Activated CD8-positive, alpha-beta memory T cell treated with anti-CD3 and anti-CD28 coated beads, Interleukin-2, amount 10 ng/mL, durations not matched to agents 7 days and 5 days (primary cell): Measurements from ENCODE around the gene DNAJB12. TPM values are rescaled to one million over a fixed set of nuclear protein-coding genes. Genes with fewer than 3 reads are reported as not detected.
A peak's percentile ranks its signal among the peaks of the same experiment; 100 is the strongest.
"Not testable (repeated sequence)": the region's sequence is repeated elsewhere in the genome, so short reads cannot be mapped to it uniquely, and the experiment has no call there.

Experiments
- ATAC-seq: fragments of 150-1000 bp; cut with Tn5 transposase; one replicate; pipeline ENCODE4 v1.10.0; 2021; ENCODE audit warnings: moderate library complexity
- CTCF ChIA-PET: fragments of 350-600 bp; sonication (Branson Sonifier 250); formaldehyde crosslinking; loops from one replicate; lab custom pipeline; 2021; ENCODE audit warnings: antibody characterized with exemption; lab: Charles Lee
- DNase-seq: peaks from one replicate; pipeline ENCODE4 v3.0.0-alpha.2; 2020
- H3K27ac Mint-ChIP-seq: one replicate; pipeline ENCODE4 v1.8.0; 2021; ENCODE audit warnings: mild to moderate bottlenecking, mixed read lengths
- H3K27me3 Mint-ChIP-seq: one replicate; pipeline ENCODE4 v1.8.0; 2021; ENCODE audit warnings: mixed read lengths
- H3K36me3 Mint-ChIP-seq: one replicate; pipeline ENCODE4 v1.8.0; 2021; ENCODE audit warnings: mild to moderate bottlenecking, mixed read lengths
- H3K4me1 Mint-ChIP-seq: one replicate; pipeline ENCODE4 v1.8.0; 2021; ENCODE audit warnings: mixed read lengths
- H3K4me3 Mint-ChIP-seq: one replicate; pipeline ENCODE4 v1.8.0; 2021; ENCODE audit warnings: mild to moderate bottlenecking, moderate library complexity, mixed read lengths
- H3K9me3 Mint-ChIP-seq: one replicate; pipeline ENCODE4 v1.8.0; 2022; ENCODE audit warnings: low read depth, mixed read lengths
- total RNA-seq, 2 experiments: library from RNA; stranded (reverse); gene quantifications; one replicate each; pipeline ENCODE4 v1.2.3, GENCODE V29; 2021

Gene DNAJB12
- total RNA-seq, 2 experiments from 2014 or later = 25.5 to 31.4 TPM

DNA sequence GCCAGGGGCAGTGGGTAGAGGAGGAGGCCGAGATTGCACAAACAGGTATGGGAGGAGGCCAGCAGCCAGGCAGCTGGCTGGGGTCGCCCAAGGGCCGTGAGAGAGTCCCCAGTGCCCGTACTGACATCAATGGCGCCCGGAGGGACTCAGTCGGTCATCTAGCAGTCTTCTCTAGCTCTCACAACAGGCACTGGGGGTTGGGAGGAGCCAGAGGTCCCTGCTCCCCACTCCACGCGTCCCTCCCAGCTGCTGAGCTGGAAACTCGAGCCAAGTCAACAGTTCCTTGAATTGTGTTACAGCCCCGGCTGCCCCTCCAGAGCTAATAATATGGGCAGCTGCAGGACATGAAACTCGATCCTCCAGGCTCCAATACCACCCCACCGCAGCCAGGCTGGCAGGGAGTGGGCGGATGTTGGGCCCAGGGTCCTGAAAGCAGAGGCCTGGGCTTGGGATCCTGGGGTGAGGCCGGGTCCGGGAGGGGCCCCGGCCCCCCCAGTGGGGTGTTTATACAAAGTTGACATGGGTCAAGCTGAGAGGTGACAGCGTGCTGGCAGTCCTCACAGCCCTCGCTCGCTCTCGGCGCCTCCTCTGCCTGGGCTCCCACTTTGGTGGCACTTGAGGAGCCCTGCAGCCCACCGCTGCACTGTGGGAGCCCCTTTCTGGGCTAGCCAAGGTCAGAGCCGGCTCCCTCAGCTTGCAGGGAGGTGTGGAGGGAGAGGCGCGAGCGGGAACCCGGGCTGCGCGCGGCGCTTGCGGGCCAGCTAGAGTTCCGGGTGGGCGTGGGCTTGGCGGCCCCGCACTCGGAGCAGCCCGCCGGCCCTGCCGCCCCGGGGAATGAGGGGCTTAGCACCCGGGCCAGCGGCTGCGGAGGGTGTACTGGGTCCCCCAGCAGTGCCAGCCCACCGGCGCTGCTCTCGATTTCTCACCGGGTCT is 29.2 kb downstream of the DNAJB12 start:
- not testable (repeated sequence) for H3K4me3 Mint-ChIP-seq, ATAC-seq, H3K27me3 Mint-ChIP-seq, H3K36me3 Mint-ChIP-seq, DNase-seq, H3K9me3 Mint-ChIP-seq
- CTCF ChIA-PET = interaction anchor here (1.0 to 12.6 kb wide), 11 partner anchors 7 to 429 kb away, joined by 3 to 98 read pairs (median 6); partner anchors contain the start of gene DDIT4
- peak overlapping the region; percentile 49 for H3K27ac Mint-ChIP-seq
- H3K4me1 Mint-ChIP-seq = peaks cover 80% of the 10 kb centered on the region

DNA sequence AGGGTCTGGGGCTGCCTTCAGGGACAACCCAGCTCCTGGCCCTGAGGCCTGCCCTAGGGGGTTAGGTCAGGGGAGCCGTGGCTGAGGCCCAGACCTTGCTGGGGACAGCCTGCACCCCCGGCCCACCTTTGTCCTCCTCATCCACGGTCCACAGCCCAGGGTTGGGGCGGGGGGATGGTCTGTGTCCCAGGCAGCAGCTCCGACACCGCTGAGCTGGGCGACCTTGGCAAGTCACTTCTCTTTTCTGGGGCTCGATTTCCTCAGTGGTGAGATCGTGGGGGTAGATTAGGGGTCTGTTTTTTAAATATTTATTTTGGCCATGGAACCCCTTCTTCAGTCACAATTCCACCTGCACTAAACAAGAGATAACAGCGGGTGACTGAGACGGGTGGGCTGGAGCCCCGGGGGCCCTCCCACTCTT is 30.9 kb downstream of the DNAJB12 start:
- no peaks in the 10 kb centered on the region for H3K9me3 Mint-ChIP-seq
- ATAC-seq (no peak), DNase-seq (no peak)
- peak overlapping the region; percentile 100 for H3K27ac Mint-ChIP-seq
- H3K4me3 Mint-ChIP-seq = no peak overlapping the region
- H3K36me3 Mint-ChIP-seq = peaks cover 9% of the 10 kb centered on the region
- CTCF ChIA-PET = interaction anchor here (1.8 to 10.8 kb wide), 3 partner anchors 8 to 49 kb away, joined by 3 to 98 read pairs (median 6); no protein-coding TSS in a partner anchor
- H3K27me3 Mint-ChIP-seq = no peaks in the 10 kb centered on the region
- peaks cover 74% of the 10 kb centered on the region for H3K4me1 Mint-ChIP-seq

DNA sequence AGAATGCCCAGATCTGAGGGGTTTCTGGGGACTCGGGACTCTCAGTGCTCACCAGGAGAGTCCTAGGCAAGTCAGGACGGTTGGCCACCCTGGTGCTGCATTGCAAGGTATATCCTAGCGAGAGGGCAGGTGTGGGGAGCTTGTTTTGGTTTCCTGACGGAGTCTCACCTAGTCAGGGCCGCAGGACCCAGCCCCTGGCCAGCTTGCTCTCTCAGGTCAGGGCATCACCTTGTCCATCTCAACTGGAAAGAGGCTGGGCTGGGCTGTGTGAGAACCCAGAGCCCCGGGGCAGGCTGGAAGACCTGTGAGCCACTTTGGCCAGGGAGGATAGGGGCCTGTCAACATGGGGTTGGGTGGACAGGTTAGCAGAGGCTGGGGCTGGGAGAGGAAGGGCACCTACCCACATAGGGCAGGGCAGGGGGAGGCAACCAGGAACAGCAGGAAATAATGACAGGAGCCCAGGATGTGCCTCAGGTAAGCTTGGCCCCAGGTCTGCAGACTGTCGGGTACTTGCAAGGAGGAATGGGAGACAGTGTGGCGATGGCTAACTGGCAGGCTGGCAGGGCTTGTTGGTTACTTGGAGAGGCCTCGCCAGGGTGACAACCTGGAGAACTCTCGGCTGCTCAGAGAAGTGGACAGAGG is 31.5 kb downstream of the DNAJB12 start:
- H3K4me1 Mint-ChIP-seq = peaks cover 74% of the 10 kb centered on the region
- H3K9me3 Mint-ChIP-seq = no peaks in the 10 kb centered on the region
- H3K27ac Mint-ChIP-seq = peak overlapping the region; percentile 100
- H3K36me3 Mint-ChIP-seq = peaks cover 12% of the 10 kb centered on the region
- H3K4me3 Mint-ChIP-seq = no peak overlapping the region
- CTCF ChIA-PET = interaction anchor here (1.8 to 10.8 kb wide), 3 partner anchors 9 to 48 kb away, joined by 3 to 98 read pairs (median 6); no protein-coding TSS in a partner anchor
- ATAC-seq (no peak), DNase-seq (no peak)
- no peaks in the 10 kb centered on the region for H3K27me3 Mint-ChIP-seq

DNA sequence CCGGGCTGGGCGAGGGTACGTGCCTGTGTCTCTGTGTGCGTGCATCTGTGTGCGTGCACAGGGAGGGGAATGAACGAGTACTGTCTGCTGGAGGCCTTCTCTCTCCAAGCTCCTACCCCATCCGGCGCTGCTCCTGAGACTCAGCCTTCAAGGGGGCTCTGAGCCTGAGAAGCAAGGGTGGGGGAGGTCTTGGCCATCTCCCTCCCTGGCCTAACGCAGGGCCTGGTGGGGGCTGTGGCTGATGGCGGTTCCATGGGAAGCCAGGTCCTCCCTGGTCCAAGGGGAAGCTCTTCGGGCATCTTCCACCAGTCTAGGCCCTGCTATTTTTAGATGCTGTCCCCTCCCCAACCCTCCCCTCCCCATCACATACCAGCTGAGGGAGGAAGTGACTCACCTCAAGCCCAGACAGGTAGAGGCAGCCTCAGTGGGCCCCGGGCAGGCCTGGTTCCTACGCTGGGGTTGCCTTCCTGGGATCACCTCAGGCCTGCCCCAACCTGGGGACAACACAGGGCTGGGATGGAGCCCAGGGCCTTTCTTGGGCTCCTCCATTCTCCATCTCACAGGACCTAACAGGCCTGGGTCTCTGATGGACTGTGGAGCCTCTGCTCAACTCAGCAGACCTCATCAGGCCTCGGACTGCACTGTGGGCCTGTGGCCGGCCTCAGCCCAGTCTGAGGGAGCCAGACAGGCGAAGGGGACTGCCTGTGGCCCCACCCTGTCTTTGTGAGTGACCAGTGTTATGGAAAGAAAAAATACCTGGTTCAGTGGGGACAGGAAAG is 32.2 kb downstream of the DNAJB12 start:
- Mint-ChIP-seq H3K36me3 (peaks cover 10% of the 10 kb centered on the region), H3K27ac (peak overlapping the region; percentile 100), H3K27me3 (no peaks in the 10 kb centered on the region), H3K4me3 (no peak overlapping the region), H3K9me3 (no peaks in the 10 kb centered on the region), H3K4me1 (peaks cover 71% of the 10 kb centered on the region)
- CTCF ChIA-PET = interaction anchor here (1.4 to 10.8 kb wide), 6 partner anchors 10 to 100 kb away, joined by 3 to 98 read pairs (median 5); no protein-coding TSS in a partner anchor
- ATAC-seq (no peak), DNase-seq (peak; percentile 60)

GRCh38 chr10:72322030-72322279 is 32.8 kb downstream of the DNAJB12 start:
- Mint-ChIP-seq H3K27ac (peak overlapping the region; percentile 100), H3K36me3 (peaks cover 12% of the 10 kb centered on the region), H3K9me3 (no peaks in the 10 kb centered on the region), H3K27me3 (no peaks in the 10 kb centered on the region), H3K4me1 (peaks cover 75% of the 10 kb centered on the region), H3K4me3 (no peak overlapping the region)
- CTCF ChIA-PET = interaction anchor here (1.4 to 10.8 kb wide), 7 partner anchors 10 to 99 kb away, joined by 3 to 98 read pairs (median 6); no protein-coding TSS in a partner anchor
- no peak for ATAC-seq
- DNase-seq = no peak

DNA sequence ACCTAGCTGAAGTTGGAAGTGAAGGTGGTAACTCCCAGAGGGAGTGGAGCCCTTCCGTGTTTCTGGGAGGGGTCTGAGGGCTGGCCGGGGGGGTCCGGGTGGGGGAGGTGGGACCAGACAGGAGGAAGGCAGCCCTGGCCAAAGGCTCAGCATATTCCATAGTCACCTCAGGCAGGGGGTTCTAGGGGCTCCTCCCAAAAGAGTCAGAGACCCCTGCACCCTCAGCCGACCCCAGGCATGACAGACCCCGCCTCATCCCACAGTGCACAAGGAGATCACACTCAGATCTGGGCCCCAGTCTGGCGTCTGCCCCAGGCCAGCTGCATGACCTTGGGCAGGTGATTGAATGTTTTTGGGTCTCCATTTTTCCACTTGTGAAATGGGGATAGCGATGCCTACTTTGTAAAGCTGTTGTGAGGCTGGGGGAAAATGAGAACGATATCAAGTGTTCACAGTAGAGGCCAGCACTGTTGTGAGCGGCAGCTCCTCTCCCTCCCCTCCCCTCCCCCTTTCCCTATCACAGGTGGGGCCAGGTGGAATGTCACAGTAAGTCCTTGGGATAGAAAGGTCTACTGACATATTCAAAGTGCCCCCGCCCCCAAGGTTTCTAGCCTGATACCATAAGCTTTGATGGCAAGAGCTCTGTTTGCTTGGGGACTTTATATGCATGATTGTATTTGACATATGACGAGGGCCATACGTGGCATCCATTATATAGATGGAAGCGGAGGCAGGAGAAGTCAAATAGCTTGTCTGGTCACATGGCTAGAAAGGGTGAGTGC is 33.3 kb downstream of the DNAJB12 start:
- ATAC-seq = no peak

GRCh38 chr10:72320676-72321247 is 34.0 kb downstream of the DNAJB12 start:
- peak; percentile 40 for ATAC-seq
- peaks cover 78% of the 10 kb centered on the region for H3K4me1 Mint-ChIP-seq
- CTCF ChIA-PET = interaction anchor here (0.6 to 10.8 kb wide), 14 partner anchors 11 to 233 kb away, joined by 3 to 98 read pairs (median 3); no protein-coding TSS in a partner anchor
- H3K27ac Mint-ChIP-seq = peak overlapping the region; percentile 100
- peaks cover 10% of the 10 kb centered on the region for H3K36me3 Mint-ChIP-seq
- H3K27me3 Mint-ChIP-seq = no peaks in the 10 kb centered on the region
- H3K9me3 Mint-ChIP-seq = no peaks in the 10 kb centered on the region
- peak; percentile 79 for DNase-seq
- peak overlapping the region; percentile 66 for H3K4me3 Mint-ChIP-seq

More for the DNA sequence above, 33.3 kb downstream of the DNAJB12 start:
- CTCF ChIA-PET = interaction anchor here (0.8 to 10.8 kb wide), 14 partner anchors 11 to 234 kb away, joined by 3 to 98 read pairs (median 3); no protein-coding TSS in a partner anchor
- no peak overlapping the region for H3K4me3 Mint-ChIP-seq
- no peak for DNase-seq
- peak overlapping the region; percentile 100 for H3K27ac Mint-ChIP-seq
- no peaks in the 10 kb centered on the region for H3K9me3 Mint-ChIP-seq
- no peaks in the 10 kb centered on the region for H3K27me3 Mint-ChIP-seq
- peaks cover 73% of the 10 kb centered on the region for H3K4me1 Mint-ChIP-seq
- H3K36me3 Mint-ChIP-seq = peaks cover 8% of the 10 kb centered on the region

DNA sequence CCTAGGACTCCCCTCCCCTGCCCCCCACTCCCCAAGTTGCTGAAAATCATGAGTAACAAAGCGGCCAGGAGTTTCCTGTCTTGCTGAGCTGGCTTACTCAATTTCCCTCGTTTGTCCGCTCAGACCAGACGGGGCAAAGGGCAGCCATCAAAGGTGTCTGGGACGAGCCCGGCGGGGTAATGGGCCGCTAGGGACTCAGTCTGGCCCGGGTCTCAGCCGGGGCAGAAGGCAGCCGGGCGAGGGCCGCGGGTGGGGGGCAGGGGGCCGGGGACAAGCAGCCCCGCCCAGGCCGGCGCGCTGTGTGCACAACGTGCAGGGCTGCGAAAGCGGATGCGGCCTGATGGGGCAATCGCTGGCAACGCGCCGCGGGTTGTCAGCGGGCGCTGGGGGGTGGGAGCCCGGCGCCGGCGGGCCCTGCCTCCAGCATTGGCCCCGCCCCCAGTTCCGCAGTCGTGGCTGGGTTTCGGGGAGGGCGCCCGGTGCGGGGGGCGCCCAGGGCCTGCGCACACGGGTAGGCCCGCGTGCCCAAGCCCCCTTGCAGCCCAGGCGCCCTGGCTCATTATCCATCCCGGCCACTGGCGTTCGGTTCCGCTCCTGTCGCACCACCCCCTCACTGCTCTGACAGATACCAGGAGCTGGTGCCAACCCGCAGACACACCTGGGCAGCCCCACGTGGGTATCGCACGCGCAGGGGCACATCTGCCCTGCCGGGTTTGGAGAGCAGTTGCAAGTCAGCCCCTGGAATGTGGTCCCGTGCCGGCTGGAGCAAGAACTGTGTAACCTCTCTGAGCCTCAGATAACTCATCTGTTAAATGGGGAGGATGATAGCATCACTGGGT is 35.1 kb downstream of the DNAJB12 start:
- DNase-seq (peak; percentile 93), ATAC-seq (peak; percentile 86)
- H3K9me3 Mint-ChIP-seq = no peaks in the 10 kb centered on the region
- H3K36me3 Mint-ChIP-seq = peaks cover 10% of the 10 kb centered on the region
- CTCF ChIA-PET = interaction anchor here (0.6 to 10.8 kb wide), 11 partner anchors 11 to 272 kb away, joined by 3 to 98 read pairs (median 4); no protein-coding TSS in a partner anchor
- peak overlapping the region; percentile 81 for H3K4me3 Mint-ChIP-seq
- peak overlapping the region; percentile 100 for H3K27ac Mint-ChIP-seq
- H3K4me1 Mint-ChIP-seq = peaks cover 79% of the 10 kb centered on the region
- H3K27me3 Mint-ChIP-seq = no peaks in the 10 kb centered on the region

- Mint-ChIP-seq H3K9me3 (no peaks in the 10 kb centered on the region), H3K27ac (peak overlapping the region; percentile 85), H3K36me3 (peaks cover 10% of the 10 kb centered on the region), H3K27me3 (no peaks in the 10 kb centered on the region), H3K4me3 (peak overlapping the region; percentile 81), H3K4me1 (peaks cover 71% of the 10 kb centered on the region)
- DNase-seq (no peak), ATAC-seq (no peak)
- CTCF ChIA-PET = interaction anchor here (0.6 to 10.8 kb wide), 13 partner anchors 10 to 271 kb away, joined by 3 to 98 read pairs (median 3); no protein-coding TSS in a partner anchor
Observed at GRCh38 chr10:72318418-72319262, 36.1 kb downstream of the DNAJB12 start.

DNA sequence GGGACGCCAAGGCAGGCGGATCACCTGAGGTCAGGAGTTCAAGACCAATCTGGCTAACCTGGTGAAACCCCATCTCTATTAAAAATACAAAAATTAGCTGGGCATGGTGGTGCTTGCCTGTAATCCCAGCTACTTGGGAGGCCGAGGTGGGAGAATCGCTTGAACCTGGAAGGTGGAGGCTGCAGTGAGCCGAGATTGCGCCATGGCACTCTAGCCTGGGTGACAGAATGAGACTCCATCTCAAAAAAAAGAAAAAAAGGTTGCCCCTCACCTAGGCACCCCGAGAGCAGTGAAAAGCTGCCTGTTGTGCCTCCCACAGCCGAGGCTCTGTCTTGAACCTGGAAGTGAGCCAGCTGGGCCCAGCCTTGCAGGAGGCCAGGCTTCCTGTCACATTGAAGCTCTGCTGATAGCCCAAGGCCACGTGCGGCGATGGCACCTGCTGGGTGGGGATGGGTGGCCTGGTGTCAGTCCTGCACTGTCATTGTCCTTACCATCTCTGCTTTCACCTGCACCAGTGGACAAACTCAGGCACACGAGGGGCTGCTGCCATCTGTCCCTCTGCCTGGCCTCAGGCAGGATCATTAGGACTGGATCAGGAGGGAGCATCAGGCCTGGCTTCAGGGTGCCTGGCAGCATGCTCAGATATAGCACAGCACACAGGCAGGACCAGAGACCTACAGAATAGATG is 37.8 kb downstream of the DNAJB12 start:
- H3K27me3 Mint-ChIP-seq = no peaks in the 10 kb centered on the region
- DNase-seq (peak; percentile 59), ATAC-seq (no peak)
- H3K36me3 Mint-ChIP-seq = peaks cover 10% of the 10 kb centered on the region
- H3K4me3 Mint-ChIP-seq = no peak overlapping the region
- peaks cover 55% of the 10 kb centered on the region for H3K4me1 Mint-ChIP-seq
- CTCF ChIA-PET = interaction anchor here (1.6 to 10.8 kb wide), 3 partner anchors 12 to 16 kb away, joined by 5 to 98 read pairs (median 24); no protein-coding TSS in a partner anchor
- H3K27ac Mint-ChIP-seq = peak overlapping the region; percentile 70
- no peaks in the 10 kb centered on the region for H3K9me3 Mint-ChIP-seq
